Measurements from ENCODE around the gene RDH8. TPM values are rescaled to one million over a fixed set of nuclear protein-coding genes. Genes with fewer than 3 reads are reported as not detected.

The RDH8 gene
- total RNA-seq = not detected

GRCh38 chr19:10013316-10013715, at the start of gene RDH8:
TSS of gene RDH8 (plus strand) at chr19:10013483. CDS start at chr19:10013498, 15 bp downstream.
- DNase-seq (ENCODE audit: low spot score) (no peak), ATAC-seq (no peak)
- intact Hi-C loops (cut with DNase I) = no loop called here

GRCh38 chr19:9966024-9966423, 47.3 kb upstream of the RDH8 start:
- DNase-seq (ENCODE audit: low spot score) (no peak), ATAC-seq (no peak)
- intact Hi-C loops (cut with DNase I) = no loop called here

- intact Hi-C loops (cut with DNase I) = no loop called here
- ATAC-seq = no peak
- no peak for DNase-seq (ENCODE audit: low spot score)
Observed at GRCh38 chr19:9966448-9966847, 46.8 kb upstream of the RDH8 start.

- intact Hi-C loops (cut with DNase I) = no loop called here
- ATAC-seq (no peak), DNase-seq (ENCODE audit: low spot score) (no peak)
Observed at GRCh38 chr19:9967326-9967725, 46.0 kb upstream of the RDH8 start.

GRCh38 chr19:9968820-9969687, 44.2 kb upstream of the RDH8 start:
- intact Hi-C loops (cut with DNase I) = no loop called here
- no peak for ATAC-seq
- DNase-seq (ENCODE audit: low spot score) = no peak

GRCh38 chr19:9969688-9969975, 43.7 kb upstream of the RDH8 start:
- intact Hi-C loops (cut with DNase I) = no loop called here
- DNase-seq (ENCODE audit: low spot score) (no peak), ATAC-seq (no peak)

GRCh38 chr19:9970481-9970880, 42.8 kb upstream of the RDH8 start:
- intact Hi-C loops (cut with DNase I) = no loop called here
- ATAC-seq (no peak), DNase-seq (ENCODE audit: low spot score) (no peak)

GRCh38 chr19:9971166-9971897, 42.0 kb upstream of the RDH8 start:
- intact Hi-C loops (cut with DNase I) = no loop called here
- DNase-seq (ENCODE audit: low spot score) (no peak), ATAC-seq (no peak)

- no peak for ATAC-seq
- no peak for DNase-seq (ENCODE audit: low spot score)
- intact Hi-C loops (cut with DNase I) = no loop called here
Observed at GRCh38 chr19:9972103-9972502, 41.2 kb upstream of the RDH8 start.

GRCh38 chr19:9981406-9982260, 31.6 kb upstream of the RDH8 start:
- no peak for ATAC-seq
- intact Hi-C loops (cut with DNase I) = no loop called here
- no peak for DNase-seq (ENCODE audit: low spot score)

GRCh38 chr19:9986787-9987281, 26.4 kb upstream of the RDH8 start:
- no peak for DNase-seq (ENCODE audit: low spot score)
- ATAC-seq = peak; percentile 93
- intact Hi-C loops (cut with DNase I) = no loop called here

GRCh38 chr19:9989504-9989903, 23.8 kb upstream of the RDH8 start:
- ATAC-seq (no peak), DNase-seq (ENCODE audit: low spot score) (no peak)
- intact Hi-C loops (cut with DNase I) = no loop called here

GRCh38 chr19:9991425-9992191, 21.7 kb upstream of the RDH8 start:
- ATAC-seq (no peak), DNase-seq (ENCODE audit: low spot score) (no peak)
- intact Hi-C loops (cut with DNase I) = no loop called here

- DNase-seq (ENCODE audit: low spot score) (no peak), ATAC-seq (no peak)
- intact Hi-C loops (cut with DNase I) = loop anchor here (5.0 kb wide), 1 partner anchor 53 kb away; no protein-coding TSS in a partner anchor
Observed at GRCh38 chr19:9995084-9995483, 18.2 kb upstream of the RDH8 start.

GRCh38 chr19:9995999-9996398, 17.3 kb upstream of the RDH8 start:
- intact Hi-C loops (cut with DNase I) = loop anchor here (5.0 kb wide), 1 partner anchor 54 kb away; no protein-coding TSS in a partner anchor
- DNase-seq (ENCODE audit: low spot score) (no peak), ATAC-seq (no peak)

GRCh38 chr19:9996541-9996940, 16.7 kb upstream of the RDH8 start:
- intact Hi-C loops (cut with DNase I) = loop anchor here (5.0 kb wide), 1 partner anchor 54 kb away; no protein-coding TSS in a partner anchor
- DNase-seq (ENCODE audit: low spot score) (no peak), ATAC-seq (no peak)

- intact Hi-C loops (cut with DNase I) = no loop called here
- DNase-seq (ENCODE audit: low spot score) = peak; percentile 87
- peak; percentile 68 for ATAC-seq
Observed at GRCh38 chr19:10000171-10000826, 13.0 kb upstream of the RDH8 start.

GRCh38 chr19:10001899-10002298, 11.4 kb upstream of the RDH8 start:
- DNase-seq (ENCODE audit: low spot score) (no peak), ATAC-seq (peak; percentile 58)

More at GRCh38 chr19:10001899-10002298, 11.4 kb upstream of the RDH8 start:
- intact Hi-C loops (cut with DNase I) = no loop called here
